Prostate gland (tissue), 2 donors: Measurements from ENCODE around the gene CCDC86. TPM values are rescaled to one million over a fixed set of nuclear protein-coding genes. Genes with fewer than 3 reads are reported as not detected.
A peak's percentile ranks its signal among the peaks of the same experiment; 100 is the strongest.

ENCODE experiments used
- DNase-seq: peaks from one replicate; pipeline ENCODE4 v3.0.0-alpha.2; 2019; ENCODE audit warnings: low spot score
- H3K27ac ChIP-seq, 2 donors: fragments of 200-600 bp; sonication (generic); 2 replicates each; pipeline ENCODE4 v1.5.1; 2017 to 2019
- H3K27me3 ChIP-seq: fragments of 200-600 bp; sonication (generic); replicated peaks from 2 replicates; pipeline ENCODE4 v1.5.1; 2019; ENCODE audit not compliant: insufficient read depth
- H3K36me3 ChIP-seq, 2 donors: fragments of 200-600 bp; sonication (generic); 1 replicate in 1 of 2; 2 replicates in 1 of 2; pipeline versions ENCODE4 v1.5.1 to v1.8.1; 2017 to 2019
- H3K4me1 ChIP-seq: fragments of 200-600 bp; sonication (generic); replicated peaks from 2 replicates; pipeline ENCODE4 v1.5.1; 2019
- H3K4me3 ChIP-seq, 2 donors: fragments of 200-600 bp; sonication (generic); 2 replicates each; pipeline ENCODE4 v1.5.1; 2017 to 2019
- H3K9me3 ChIP-seq: fragments of 200-600 bp; sonication (generic); 2 replicates; pipeline ENCODE4 v1.5.1; 2017
- CTCF ChIP-seq, 4 experiments: fragments of 200-600 bp in 2 of 4; fragments of 450-650 bp in 2 of 4; sonication (generic) in 2 of 4; IDR thresholded peaks; 1 replicate in 3 of 4; 2 replicates in 1 of 4; pipeline ENCODE4 v1.5.1; 2016 to 2019; ENCODE audit warnings: antibody characterized with exemption in 4 of 4, mild to moderate bottlenecking in 2 of 4, moderate library complexity in 2 of 4
- POLR2A ChIP-seq: fragments of 450-650 bp; IDR thresholded peaks from one replicate; pipeline ENCODE4 v1.6.1; 2016; ENCODE audit warnings: antibody characterized with exemption, mild to moderate bottlenecking
- POLR2AphosphoS5 ChIP-seq: sonication (generic); formaldehyde crosslinking; IDR thresholded peaks from one replicate; pipeline ENCODE4 v1.6.1; 2017; ENCODE audit warnings: antibody characterized with exemption
- whole genome bisulfite sequencing: methylation state at CpG from one replicate; pipeline ENCODE4 v1.1.5; 2018; 5-methylcytosine and 5-hydroxymethylcytosine counted together
- intact Hi-C: fragments of 100-400 bp; cut with DNase I; formaldehyde crosslinking; loops from one replicate; pipeline ENCODE4 v1.14.2; 2022
- total RNA-seq, 2 donors: library from RNA; depleted of rRNA; stranded (reverse); fragments of >200 nt; gene quantifications; one replicate each; pipeline ENCODE4 v1.1.0, GENCODE V29; 2016

Gene CCDC86
- total RNA-seq, 2 donors from 2014 or later: 48.7 to 56.7 TPM

- Histone ChIP-seq H3K27ac (no peak overlapping the region), H3K9me3 (no peaks in the 10 kb centered on the region), H3K4me3 (no peak overlapping the region), H3K36me3 (peaks cover 21 to 23% of the 10 kb centered on the region in 2 donors), H3K27me3 (no peaks in the 10 kb centered on the region), H3K4me1 (peaks cover 3% of the 10 kb centered on the region)
- TF ChIP-seq CTCF (IDR thresholded peaks at IDR 0.05): no peak
- no peak for TF ChIP-seq POLR2A
- TF ChIP-seq POLR2AphosphoS5: no peak
- no peak for DNase-seq
- 79% methylated on average over 5 of the region's 5 CpGs for WGBS
- intact Hi-C loops: loop anchor here (5.0 kb wide), 1 partner anchor 118 kb away; no protein-coding TSS in a partner anchor
These were observed 53.8 kb downstream of the CCDC86 start for GRCh38 chr11:60895687-60896086.

GRCh38 chr11:60897496-60897895 is 55.6 kb downstream of the CCDC86 start:
- no peak overlapping the region for H3K27ac ChIP-seq
- TF ChIP-seq CTCF (IDR thresholded peaks at IDR 0.05): no peak
- TF ChIP-seq POLR2AphosphoS5: no peak
- no peak for TF ChIP-seq POLR2A
- H3K36me3 ChIP-seq: peaks cover 21 to 34% of the 10 kb centered on the region in 2 donors
- H3K27me3 ChIP-seq: no peaks in the 10 kb centered on the region
- WGBS: 97% methylated on average over 4 of the region's 4 CpGs
- DNase-seq: no peak
- peaks cover 3% of the 10 kb centered on the region for H3K4me1 ChIP-seq
- no peaks in the 10 kb centered on the region for H3K9me3 ChIP-seq
- no peak overlapping the region for H3K4me3 ChIP-seq
- intact Hi-C loops: loop anchor here (5.0 kb wide), 1 partner anchor 120 kb away; no protein-coding TSS in a partner anchor

GRCh38 chr11:60899046-60899936 is 57.4 kb downstream of the CCDC86 start:
- peaks cover 21 to 42% of the 10 kb centered on the region in 2 donors for H3K36me3 ChIP-seq
- peak; percentile 46 for DNase-seq
- H3K4me1 ChIP-seq: no peaks in the 10 kb centered on the region
- H3K4me3 ChIP-seq: no peak overlapping the region
- peak overlapping the region in 1 of 2 donors; percentile 32 for H3K27ac ChIP-seq
- 62% methylated on average over 12 of the region's 12 CpGs for WGBS
- no peaks in the 10 kb centered on the region for H3K27me3 ChIP-seq
- no peaks in the 10 kb centered on the region for H3K9me3 ChIP-seq
- TF ChIP-seq CTCF (IDR thresholded peaks at IDR 0.05) (peak; percentile 67 to 88 (median 86)), POLR2A (no peak), POLR2AphosphoS5 (peak; percentile 55)
- intact Hi-C loops: loop anchor here (1.0 to 5.0 kb wide), 2 partner anchors 68 to 122 kb away; no protein-coding TSS in a partner anchor

- TF ChIP-seq POLR2A (no peak), POLR2AphosphoS5 (no peak), CTCF (IDR thresholded peaks at IDR 0.05) (no peak)
- 76% methylated on average over 4 of the region's 4 CpGs for WGBS
- Histone ChIP-seq H3K4me1 (peaks cover 6% of the 10 kb centered on the region), H3K27me3 (no peaks in the 10 kb centered on the region), H3K9me3 (no peaks in the 10 kb centered on the region), H3K4me3 (no peak overlapping the region), H3K27ac (no peak overlapping the region), H3K36me3 (peaks cover 21 to 42% of the 10 kb centered on the region in 2 donors)
- no peak for DNase-seq
- intact Hi-C loops: loop anchor here (1.0 to 5.0 kb wide), 2 partner anchors 69 to 123 kb away; no protein-coding TSS in a partner anchor
These were observed 58.1 kb downstream of the CCDC86 start for GRCh38 chr11:60899977-60900376.

Other genes with a start within 250 kb of the CCDC86 start
- 1 to 10 TPM in 1 of 2 donors, under 1 TPM in 1; 0.68 to 1.1 TPM for gene MS4A8, start 142.5 kb upstream of the CCDC86 start, total RNA-seq
- not detected for gene MS4A18, start 117.4 kb upstream of the CCDC86 start, total RNA-seq
- gene MS4A15, start 85.2 kb upstream of the CCDC86 start, total RNA-seq: not detected
- gene MS4A10, start 56.8 kb upstream of the CCDC86 start, total RNA-seq: under 1 TPM in 1 of 2 donors, not detected in 1; 0.45 TPM
- under 1 TPM; 0.34 to 0.46 TPM for gene PTGDR2, start 13.8 kb downstream of the CCDC86 start, total RNA-seq
- under 1 TPM; 0.68 to 0.80 TPM for gene ZP1, start 25.4 kb downstream of the CCDC86 start, total RNA-seq
- 100 to 1,000 TPM; 147 to 181 TPM for gene PRPF19, start 64.5 kb downstream of the CCDC86 start, total RNA-seq
- 100 to 1,000 TPM; 106 to 122 TPM for gene TMEM109, start 72.0 kb downstream of the CCDC86 start, total RNA-seq
- 10 to 100 TPM; 18.7 to 44.5 TPM for gene TMEM132A, start 82.3 kb downstream of the CCDC86 start, total RNA-seq
- 10 to 100 TPM in 1 of 2 donors, 1 to 10 TPM in 1; 3.3 to 19.4 TPM for gene SLC15A3, start 110.1 kb downstream of the CCDC86 start, total RNA-seq
- 1 to 10 TPM in 1 of 2 donors, under 1 TPM in 1; 0.51 to 1.2 TPM for gene CD6, start 129.6 kb downstream of the CCDC86 start, total RNA-seq